C4-2B (cell line): ENCODE measurements around the gene GDPD3.

Source experiments
- ZFX ChIP-seq: fragments of 450-650 bp; IDR thresholded peaks from 2 replicates; pipeline ENCODE4 v1.6.1; 2017
- TF ChIP-seq, protein P1 (sequence below): fragments of 450-650 bp; conservative IDR thresholded peaks from 2 replicates; pipeline ENCODE4 v1.5.1; 2017; ENCODE audit warnings: mild to moderate bottlenecking

- TF ChIP-seq, protein P1, sequence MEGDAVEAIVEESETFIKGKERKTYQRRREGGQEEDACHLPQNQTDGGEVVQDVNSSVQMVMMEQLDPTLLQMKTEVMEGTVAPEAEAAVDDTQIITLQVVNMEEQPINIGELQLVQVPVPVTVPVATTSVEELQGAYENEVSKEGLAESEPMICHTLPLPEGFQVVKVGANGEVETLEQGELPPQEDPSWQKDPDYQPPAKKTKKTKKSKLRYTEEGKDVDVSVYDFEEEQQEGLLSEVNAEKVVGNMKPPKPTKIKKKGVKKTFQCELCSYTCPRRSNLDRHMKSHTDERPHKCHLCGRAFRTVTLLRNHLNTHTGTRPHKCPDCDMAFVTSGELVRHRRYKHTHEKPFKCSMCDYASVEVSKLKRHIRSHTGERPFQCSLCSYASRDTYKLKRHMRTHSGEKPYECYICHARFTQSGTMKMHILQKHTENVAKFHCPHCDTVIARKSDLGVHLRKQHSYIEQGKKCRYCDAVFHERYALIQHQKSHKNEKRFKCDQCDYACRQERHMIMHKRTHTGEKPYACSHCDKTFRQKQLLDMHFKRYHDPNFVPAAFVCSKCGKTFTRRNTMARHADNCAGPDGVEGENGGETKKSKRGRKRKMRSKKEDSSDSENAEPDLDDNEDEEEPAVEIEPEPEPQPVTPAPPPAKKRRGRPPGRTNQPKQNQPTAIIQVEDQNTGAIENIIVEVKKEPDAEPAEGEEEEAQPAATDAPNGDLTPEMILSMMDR: no peak
- no peak for TF ChIP-seq ZFX
Observed at GRCh38 chr16:30142672-30143346, 29.5 kb upstream of the GDPD3 start.
